ENCODE results near the gene BSN. TPM values are rescaled to one million over a fixed set of nuclear protein-coding genes. Genes with fewer than 3 reads are reported as not detected.

BSN gene
- total RNA-seq, 1 donor from 2014 or later: 0.67 TPM

GRCh38 chr3:49523756-49524747 lies 30.2 kb upstream of the BSN start:
- DNase-seq (ENCODE audit: low spot score in 2 of 2, unreplicated experiment in 2 of 2): no peak
- no peak overlapping the region for H3K4me3 Mint-ChIP-seq
- peaks cover 4% of the 10 kb centered on the region for H3K4me1 Mint-ChIP-seq
- H3K27me3 Mint-ChIP-seq (ENCODE audit: low read depth): no peaks in the 10 kb centered on the region
- no peaks in the 10 kb centered on the region for H3K9me3 Mint-ChIP-seq
- H3K36me3 Mint-ChIP-seq: peaks cover 19% of the 10 kb centered on the region
- no peak for TF ChIP-seq CTCF (IDR thresholded peaks at IDR 0.05; ENCODE audit: unreplicated experiment)
- H3K27ac Mint-ChIP-seq: no peak overlapping the region

GRCh38 chr3:49529567-49529966 lies 24.7 kb upstream of the BSN start:
- peaks cover 29% of the 10 kb centered on the region for H3K36me3 Mint-ChIP-seq

GRCh38 chr3:49530231-49530630 lies 24.0 kb upstream of the BSN start:
- Mint-ChIP-seq H3K9me3 (no peaks in the 10 kb centered on the region), H3K27ac (no peak overlapping the region), H3K4me1 (no peaks in the 10 kb centered on the region), H3K27me3 (ENCODE audit: low read depth) (no peaks in the 10 kb centered on the region), H3K36me3 (peaks cover 26% of the 10 kb centered on the region), H3K4me3 (no peak overlapping the region)
- no peak for TF ChIP-seq CTCF (IDR thresholded peaks at IDR 0.05; ENCODE audit: unreplicated experiment)
- no peak for DNase-seq (ENCODE audit: low spot score in 2 of 2, unreplicated experiment in 2 of 2)

More at GRCh38 chr3:49529567-49529966, 24.7 kb upstream of the BSN start:
- Mint-ChIP-seq H3K4me3 (no peak overlapping the region), H3K27ac (no peak overlapping the region), H3K27me3 (ENCODE audit: low read depth) (no peaks in the 10 kb centered on the region), H3K4me1 (no peaks in the 10 kb centered on the region), H3K9me3 (no peaks in the 10 kb centered on the region)
- no peak for DNase-seq (ENCODE audit: low spot score in 2 of 2, unreplicated experiment in 2 of 2)
- no peak for TF ChIP-seq CTCF (IDR thresholded peaks at IDR 0.05; ENCODE audit: unreplicated experiment)

- H3K9me3 Mint-ChIP-seq: no peaks in the 10 kb centered on the region
- H3K4me1 Mint-ChIP-seq: no peaks in the 10 kb centered on the region
- no peaks in the 10 kb centered on the region for H3K27me3 Mint-ChIP-seq (ENCODE audit: low read depth)
- DNase-seq (ENCODE audit: low spot score in 2 of 2, unreplicated experiment in 2 of 2): no peak
- TF ChIP-seq CTCF (IDR thresholded peaks at IDR 0.05; ENCODE audit: unreplicated experiment): no peak
- H3K36me3 Mint-ChIP-seq: peaks cover 25% of the 10 kb centered on the region
- no peak overlapping the region for H3K27ac Mint-ChIP-seq
- H3K4me3 Mint-ChIP-seq: no peak overlapping the region
Measured at GRCh38 chr3:49530701-49531100, 23.6 kb upstream of the BSN start.

DNA sequence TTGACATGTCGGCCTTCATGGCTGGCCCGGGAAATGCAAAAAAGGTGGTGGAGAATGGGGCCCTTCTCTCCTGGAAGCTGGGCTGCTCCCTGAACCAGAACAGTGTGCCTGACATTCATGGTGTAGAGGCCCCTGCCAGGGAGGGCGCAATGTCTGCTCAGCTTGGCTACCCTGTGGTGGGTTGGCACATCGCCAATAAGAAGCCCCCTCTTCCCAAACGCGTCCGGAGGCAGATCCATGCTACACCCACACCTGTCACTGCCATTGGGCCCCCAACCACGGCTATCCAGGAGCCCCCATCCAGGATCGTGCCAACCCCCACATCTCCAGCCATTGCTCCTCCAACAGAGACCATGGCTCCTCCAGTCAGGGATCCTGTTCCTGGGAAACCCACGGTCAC lies 23.1 kb upstream of the BSN start:
- DNase-seq (ENCODE audit: low spot score in 2 of 2, unreplicated experiment in 2 of 2): no peak
- Mint-ChIP-seq H3K27me3 (ENCODE audit: low read depth) (no peaks in the 10 kb centered on the region), H3K4me3 (no peak overlapping the region), H3K4me1 (no peaks in the 10 kb centered on the region), H3K27ac (no peak overlapping the region), H3K9me3 (no peaks in the 10 kb centered on the region), H3K36me3 (peaks cover 25% of the 10 kb centered on the region)
- TF ChIP-seq CTCF (IDR thresholded peaks at IDR 0.05; ENCODE audit: unreplicated experiment): no peak
